Stromal cell of bone marrow (primary cell): ENCODE measurements around the gene WASHC4.
A peak's percentile ranks its signal among the peaks of the same experiment; 100 is the strongest.

ENCODE experiments used
- DNase-seq: peaks from one replicate; pipeline ENCODE4 v3.0.0-alpha.2; 2012; ENCODE audit warnings: low read depth

The WASHC4 gene

GRCh38 chr12:105107494-105108371 is at the start of gene WASHC4:
WASHC4 (plus strand) TSS chr12:105107731; CDS start chr12:105107801, 70 bp downstream.
- DNase-seq: peak; percentile 86

- DNase-seq: no peak
Measured at GRCh38 chr12:105060715-105061378, 46.7 kb upstream of the WASHC4 start.

- DNase-seq: no peak
Measured at GRCh38 chr12:105064564-105065178, 42.9 kb upstream of the WASHC4 start.

- DNase-seq: no peak
Measured at GRCh38 chr12:105067511-105068031, 40.0 kb upstream of the WASHC4 start.

GRCh38 chr12:105069936-105070702 is 37.4 kb upstream of the WASHC4 start:
- no peak for DNase-seq

GRCh38 chr12:105071981-105072380 is 35.5 kb upstream of the WASHC4 start:
- no peak for DNase-seq

GRCh38 chr12:105072888-105073488 is 34.5 kb upstream of the WASHC4 start:
- DNase-seq: no peak

- peak; percentile 70 for DNase-seq
Measured at GRCh38 chr12:105076098-105076497, 31.4 kb upstream of the WASHC4 start.

- no peak for DNase-seq
Measured at GRCh38 chr12:105076913-105077312, 30.6 kb upstream of the WASHC4 start.

GRCh38 chr12:105077435-105077834 is 30.1 kb upstream of the WASHC4 start:
- no peak for DNase-seq

- no peak for DNase-seq
Measured at GRCh38 chr12:105078712-105079570, 28.6 kb upstream of the WASHC4 start.

- no peak for DNase-seq
Measured at GRCh38 chr12:105083031-105083430, 24.5 kb upstream of the WASHC4 start.

- DNase-seq: peak; percentile 57
Measured at GRCh38 chr12:105083551-105084105, 23.9 kb upstream of the WASHC4 start.

GRCh38 chr12:105084251-105085250 is 23.0 kb upstream of the WASHC4 start, which contains the start of gene ALDH1L2:
ALDH1L2 (minus strand) TSS chr12:105084458; CDS start chr12:105084436, 22 bp downstream.
- peak; percentile 67 for DNase-seq

GRCh38 chr12:105085501-105085900 is 22.0 kb upstream of the WASHC4 start:
- no peak for DNase-seq

GRCh38 chr12:105089817-105090216 is 17.7 kb upstream of the WASHC4 start:
- DNase-seq: no peak

GRCh38 chr12:105090361-105090760 is 17.2 kb upstream of the WASHC4 start:
- DNase-seq: no peak

- no peak for DNase-seq
Measured at GRCh38 chr12:105091476-105092206, 15.9 kb upstream of the WASHC4 start.
